ENCODE results near the gene MX1.

The MX1 gene

GRCh38 chr21:41453198-41453597 lies 27.2 kb downstream of the MX1 start:
- DNase-seq (ENCODE audit: low spot score) (no peak), ATAC-seq (ENCODE audit: low read depth) (no peak)
- Histone ChIP-seq H3K27me3 (ENCODE audit: insufficient read depth, poor library complexity, severe bottlenecking) (no peaks in the 10 kb centered on the region), H3K4me1 (ENCODE audit: insufficient read depth, poor library complexity, severe bottlenecking) (no peaks in the 10 kb centered on the region), H3K27ac (ENCODE audit: poor library complexity, severe bottlenecking) (no peak overlapping the region), H3K36me3 (ENCODE audit: low read depth) (no peaks in the 10 kb centered on the region), H3K9me3 (ENCODE audit: severe bottlenecking) (no peaks in the 10 kb centered on the region), H3K4me3 (ENCODE audit: severe bottlenecking) (no peak overlapping the region)
- TF ChIP-seq, protein P1, sequence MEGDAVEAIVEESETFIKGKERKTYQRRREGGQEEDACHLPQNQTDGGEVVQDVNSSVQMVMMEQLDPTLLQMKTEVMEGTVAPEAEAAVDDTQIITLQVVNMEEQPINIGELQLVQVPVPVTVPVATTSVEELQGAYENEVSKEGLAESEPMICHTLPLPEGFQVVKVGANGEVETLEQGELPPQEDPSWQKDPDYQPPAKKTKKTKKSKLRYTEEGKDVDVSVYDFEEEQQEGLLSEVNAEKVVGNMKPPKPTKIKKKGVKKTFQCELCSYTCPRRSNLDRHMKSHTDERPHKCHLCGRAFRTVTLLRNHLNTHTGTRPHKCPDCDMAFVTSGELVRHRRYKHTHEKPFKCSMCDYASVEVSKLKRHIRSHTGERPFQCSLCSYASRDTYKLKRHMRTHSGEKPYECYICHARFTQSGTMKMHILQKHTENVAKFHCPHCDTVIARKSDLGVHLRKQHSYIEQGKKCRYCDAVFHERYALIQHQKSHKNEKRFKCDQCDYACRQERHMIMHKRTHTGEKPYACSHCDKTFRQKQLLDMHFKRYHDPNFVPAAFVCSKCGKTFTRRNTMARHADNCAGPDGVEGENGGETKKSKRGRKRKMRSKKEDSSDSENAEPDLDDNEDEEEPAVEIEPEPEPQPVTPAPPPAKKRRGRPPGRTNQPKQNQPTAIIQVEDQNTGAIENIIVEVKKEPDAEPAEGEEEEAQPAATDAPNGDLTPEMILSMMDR (IDR thresholded peaks at IDR 0.05; ENCODE audit: poor library complexity, severe bottlenecking) = no peak

GRCh38 chr21:41453761-41454160 lies 27.7 kb downstream of the MX1 start:
- H3K27me3 ChIP-seq (ENCODE audit: insufficient read depth, poor library complexity, severe bottlenecking) = no peaks in the 10 kb centered on the region
- no peak overlapping the region for H3K4me3 ChIP-seq (ENCODE audit: severe bottlenecking)
- no peak overlapping the region for H3K27ac ChIP-seq (ENCODE audit: poor library complexity, severe bottlenecking)
- ATAC-seq (ENCODE audit: low read depth) = no peak
- H3K36me3 ChIP-seq (ENCODE audit: low read depth) = no peaks in the 10 kb centered on the region
- H3K9me3 ChIP-seq (ENCODE audit: severe bottlenecking) = no peaks in the 10 kb centered on the region
- TF ChIP-seq, protein P1 (IDR thresholded peaks at IDR 0.05; ENCODE audit: poor library complexity, severe bottlenecking) = no peak
- H3K4me1 ChIP-seq (ENCODE audit: insufficient read depth, poor library complexity, severe bottlenecking) = no peaks in the 10 kb centered on the region
- DNase-seq (ENCODE audit: low spot score) = no peak

DNA sequence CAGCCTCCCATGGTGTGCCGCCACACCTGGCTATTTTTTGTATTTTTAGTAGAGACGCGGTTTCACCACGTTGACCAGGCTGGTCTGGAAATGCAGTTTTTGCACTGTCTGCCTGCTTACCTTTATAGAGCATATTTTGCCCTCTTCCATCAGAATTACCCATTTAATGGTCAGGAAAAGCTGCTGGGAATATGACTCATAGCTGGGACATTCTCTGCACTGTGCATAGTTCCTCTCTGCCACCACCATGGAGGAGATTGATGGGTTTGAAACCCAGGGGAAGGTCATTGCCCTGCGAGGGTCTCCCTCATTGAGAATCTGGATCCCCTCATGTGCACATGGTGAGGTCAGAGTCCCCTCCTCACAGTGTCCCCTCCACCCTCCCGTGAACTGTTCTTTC lies 32.1 kb downstream of the MX1 start:
- H3K4me1 ChIP-seq (ENCODE audit: insufficient read depth, poor library complexity, severe bottlenecking) = no peaks in the 10 kb centered on the region
- no peak overlapping the region for H3K4me3 ChIP-seq (ENCODE audit: severe bottlenecking)
- no peaks in the 10 kb centered on the region for H3K36me3 ChIP-seq (ENCODE audit: low read depth)
- H3K27ac ChIP-seq (ENCODE audit: poor library complexity, severe bottlenecking) = no peak overlapping the region
- no peaks in the 10 kb centered on the region for H3K27me3 ChIP-seq (ENCODE audit: insufficient read depth, poor library complexity, severe bottlenecking)
- DNase-seq (ENCODE audit: low spot score) (no peak), ATAC-seq (ENCODE audit: low read depth) (no peak)
- TF ChIP-seq, protein P1 (IDR thresholded peaks at IDR 0.05; ENCODE audit: poor library complexity, severe bottlenecking) = no peak
- no peaks in the 10 kb centered on the region for H3K9me3 ChIP-seq (ENCODE audit: severe bottlenecking)

DNA sequence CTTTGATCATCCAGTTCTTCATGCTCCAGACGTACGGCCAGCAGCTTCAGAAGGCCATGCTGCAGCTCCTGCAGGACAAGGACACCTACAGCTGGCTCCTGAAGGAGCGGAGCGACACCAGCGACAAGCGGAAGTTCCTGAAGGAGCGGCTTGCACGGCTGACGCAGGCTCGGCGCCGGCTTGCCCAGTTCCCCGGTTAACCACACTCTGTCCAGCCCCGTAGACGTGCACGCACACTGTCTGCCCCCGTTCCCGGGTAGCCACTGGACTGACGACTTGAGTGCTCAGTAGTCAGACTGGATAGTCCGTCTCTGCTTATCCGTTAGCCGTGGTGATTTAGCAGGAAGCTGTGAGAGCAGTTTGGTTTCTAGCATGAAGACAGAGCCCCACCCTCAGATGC lies 32.5 kb downstream of the MX1 start:
- Histone ChIP-seq H3K9me3 (ENCODE audit: severe bottlenecking) (no peaks in the 10 kb centered on the region), H3K36me3 (ENCODE audit: low read depth) (no peaks in the 10 kb centered on the region), H3K27me3 (ENCODE audit: insufficient read depth, poor library complexity, severe bottlenecking) (no peaks in the 10 kb centered on the region), H3K4me1 (ENCODE audit: insufficient read depth, poor library complexity, severe bottlenecking) (no peaks in the 10 kb centered on the region), H3K4me3 (ENCODE audit: severe bottlenecking) (no peak overlapping the region), H3K27ac (ENCODE audit: poor library complexity, severe bottlenecking) (no peak overlapping the region)
- DNase-seq (ENCODE audit: low spot score) (no peak), ATAC-seq (ENCODE audit: low read depth) (no peak)
- TF ChIP-seq, protein P1 (IDR thresholded peaks at IDR 0.05; ENCODE audit: poor library complexity, severe bottlenecking) = no peak

GRCh38 chr21:41459884-41460534 lies 34.0 kb downstream of the MX1 start:
- Histone ChIP-seq H3K36me3 (ENCODE audit: low read depth) (no peaks in the 10 kb centered on the region), H3K27me3 (ENCODE audit: insufficient read depth, poor library complexity, severe bottlenecking) (no peaks in the 10 kb centered on the region), H3K9me3 (ENCODE audit: severe bottlenecking) (no peaks in the 10 kb centered on the region), H3K4me3 (ENCODE audit: severe bottlenecking) (no peak overlapping the region), H3K27ac (ENCODE audit: poor library complexity, severe bottlenecking) (no peak overlapping the region), H3K4me1 (ENCODE audit: insufficient read depth, poor library complexity, severe bottlenecking) (no peaks in the 10 kb centered on the region)
- TF ChIP-seq, protein P1 (IDR thresholded peaks at IDR 0.05; ENCODE audit: poor library complexity, severe bottlenecking) = no peak
- ATAC-seq (ENCODE audit: low read depth) (no peak), DNase-seq (ENCODE audit: low spot score) (no peak)

All from RWPE2 (cell line).